ENCODE results near the gene CALD1.

DNA sequence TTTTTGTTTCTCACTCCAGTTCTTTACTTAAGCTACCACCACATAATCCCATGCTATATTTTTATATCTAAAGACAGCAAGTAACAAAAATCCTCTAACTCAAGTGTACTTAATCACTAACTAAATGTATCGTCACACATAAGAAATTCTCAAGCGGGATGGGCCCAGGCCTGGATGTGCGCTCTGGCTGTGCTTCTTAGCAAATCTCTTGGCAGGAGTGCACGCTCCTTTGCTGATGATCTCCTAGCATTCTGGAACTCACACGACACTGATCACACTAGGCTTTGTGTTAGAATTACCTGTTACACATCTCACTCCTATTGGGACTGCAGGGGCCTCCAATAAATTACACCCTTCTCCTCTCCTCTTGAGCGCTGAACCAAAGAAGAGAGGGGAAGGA lies 46.7 kb upstream of the CALD1 start:
- TF ChIP-seq POLR2A (IDR thresholded peaks at IDR 0.05) = no peak
- TF ChIP-seq, protein P1, sequence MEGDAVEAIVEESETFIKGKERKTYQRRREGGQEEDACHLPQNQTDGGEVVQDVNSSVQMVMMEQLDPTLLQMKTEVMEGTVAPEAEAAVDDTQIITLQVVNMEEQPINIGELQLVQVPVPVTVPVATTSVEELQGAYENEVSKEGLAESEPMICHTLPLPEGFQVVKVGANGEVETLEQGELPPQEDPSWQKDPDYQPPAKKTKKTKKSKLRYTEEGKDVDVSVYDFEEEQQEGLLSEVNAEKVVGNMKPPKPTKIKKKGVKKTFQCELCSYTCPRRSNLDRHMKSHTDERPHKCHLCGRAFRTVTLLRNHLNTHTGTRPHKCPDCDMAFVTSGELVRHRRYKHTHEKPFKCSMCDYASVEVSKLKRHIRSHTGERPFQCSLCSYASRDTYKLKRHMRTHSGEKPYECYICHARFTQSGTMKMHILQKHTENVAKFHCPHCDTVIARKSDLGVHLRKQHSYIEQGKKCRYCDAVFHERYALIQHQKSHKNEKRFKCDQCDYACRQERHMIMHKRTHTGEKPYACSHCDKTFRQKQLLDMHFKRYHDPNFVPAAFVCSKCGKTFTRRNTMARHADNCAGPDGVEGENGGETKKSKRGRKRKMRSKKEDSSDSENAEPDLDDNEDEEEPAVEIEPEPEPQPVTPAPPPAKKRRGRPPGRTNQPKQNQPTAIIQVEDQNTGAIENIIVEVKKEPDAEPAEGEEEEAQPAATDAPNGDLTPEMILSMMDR (IDR thresholded peaks at IDR 0.05) = no peak
- TF ChIP-seq POLR2AphosphoS5 (IDR thresholded peaks at IDR 0.05) = no peak

All from prostate gland (tissue), 2 donors.